Measurements from ENCODE around the gene TNFRSF6B.

Gene TNFRSF6B

DNA sequence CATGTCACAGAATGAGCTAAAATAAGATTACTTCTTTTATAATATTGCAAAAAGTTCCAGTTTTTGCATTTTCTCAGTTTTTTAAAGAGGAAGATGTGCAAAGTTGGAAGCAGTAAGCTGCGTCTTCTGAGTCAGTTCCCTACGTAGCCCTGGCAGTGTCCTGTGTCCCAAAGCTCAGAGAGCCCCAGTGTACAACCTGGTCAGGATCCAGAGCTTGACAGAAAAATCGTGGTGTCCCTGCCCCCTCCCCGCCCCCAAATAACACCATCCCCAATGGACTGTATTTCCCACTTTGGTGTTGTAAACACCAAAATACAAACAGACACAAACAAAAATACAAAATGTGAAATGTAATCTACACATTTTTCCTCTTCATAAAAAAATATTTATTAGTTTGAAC lies 47.7 kb downstream of the TNFRSF6B start:
- Histone ChIP-seq H3K27ac (ENCODE audit: low read depth in 2 of 2, low read length in 2 of 2) (no peak overlapping the region), H3K4me1 (ENCODE audit: control insufficient read depth in 2 of 2, insufficient read depth in 2 of 2, low read length in 2 of 2) (peaks cover 8 to 12% of the 10 kb centered on the region in 2 donors), H3K36me3 (ENCODE audit: control insufficient read depth in 2 of 2, insufficient read depth in 2 of 2, low read length in 2 of 2) (no peaks in the 10 kb centered on the region), H3K9ac (ENCODE audit: low read depth in 1 of 2, low read length in 2 of 2) (no peak overlapping the region), H3K4me3 (ENCODE audit: low read length in 2 of 2) (no peak overlapping the region), H3K27me3 (ENCODE audit: control insufficient read depth in 2 of 2, insufficient read depth in 2 of 2, low read length in 2 of 2) (no peaks in the 10 kb centered on the region), H3K9me3 (ENCODE audit: control insufficient read depth in 2 of 2, low read length in 2 of 2) (no peaks in the 10 kb centered on the region)

DNA sequence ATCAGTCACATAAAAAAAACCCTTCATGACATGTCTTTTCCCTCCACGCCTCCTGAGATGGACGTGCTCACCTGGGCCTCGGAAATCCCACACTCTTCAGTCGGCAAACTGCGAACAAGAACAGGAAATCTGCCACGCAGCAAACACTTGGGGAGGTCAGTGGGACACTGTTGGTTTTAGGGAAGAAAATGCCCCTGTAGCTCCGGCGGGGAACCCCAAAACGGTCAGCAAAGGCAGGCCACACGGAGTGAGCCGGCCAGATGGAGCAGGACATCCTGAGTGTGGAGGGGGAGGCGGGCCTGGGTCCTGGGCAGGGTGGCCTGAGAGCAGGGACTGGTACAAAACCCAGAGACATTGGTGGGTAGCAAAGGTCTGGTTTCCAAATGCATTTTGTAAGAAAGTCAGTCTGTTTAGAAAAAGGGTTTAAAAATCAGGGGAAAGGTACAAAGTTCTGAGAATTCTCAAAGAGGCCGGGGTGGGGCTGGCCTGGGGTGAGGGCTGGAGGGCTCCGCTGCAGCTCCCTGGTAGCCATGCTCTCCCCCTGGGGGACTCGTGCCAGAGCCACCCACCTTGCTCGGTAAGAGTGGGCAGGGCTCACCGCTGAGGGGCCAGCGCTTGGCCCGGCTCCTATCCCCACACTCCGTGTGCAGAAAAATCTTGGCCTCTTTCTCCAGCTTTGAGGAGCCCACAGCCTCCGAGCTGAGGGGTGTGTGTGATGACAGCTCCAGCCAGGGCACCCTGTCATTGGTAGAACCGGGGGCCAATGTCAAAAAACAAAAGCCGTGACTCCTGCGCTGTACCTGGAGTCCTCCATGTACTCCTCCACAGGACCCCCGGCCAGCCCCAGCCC lies 48.3 kb downstream of the TNFRSF6B start:
- Histone ChIP-seq H3K4me3 (ENCODE audit: low read length in 2 of 2) (no peak overlapping the region), H3K9ac (ENCODE audit: low read depth in 1 of 2, low read length in 2 of 2) (no peak overlapping the region), H3K4me1 (ENCODE audit: control insufficient read depth in 2 of 2, insufficient read depth in 2 of 2, low read length in 2 of 2) (peaks cover 8 to 12% of the 10 kb centered on the region in 2 donors), H3K27me3 (ENCODE audit: control insufficient read depth in 2 of 2, insufficient read depth in 2 of 2, low read length in 2 of 2) (no peaks in the 10 kb centered on the region), H3K9me3 (ENCODE audit: control insufficient read depth in 2 of 2, low read length in 2 of 2) (no peaks in the 10 kb centered on the region), H3K27ac (ENCODE audit: low read depth in 2 of 2, low read length in 2 of 2) (no peak overlapping the region), H3K36me3 (ENCODE audit: control insufficient read depth in 2 of 2, insufficient read depth in 2 of 2, low read length in 2 of 2) (no peaks in the 10 kb centered on the region)

DNA sequence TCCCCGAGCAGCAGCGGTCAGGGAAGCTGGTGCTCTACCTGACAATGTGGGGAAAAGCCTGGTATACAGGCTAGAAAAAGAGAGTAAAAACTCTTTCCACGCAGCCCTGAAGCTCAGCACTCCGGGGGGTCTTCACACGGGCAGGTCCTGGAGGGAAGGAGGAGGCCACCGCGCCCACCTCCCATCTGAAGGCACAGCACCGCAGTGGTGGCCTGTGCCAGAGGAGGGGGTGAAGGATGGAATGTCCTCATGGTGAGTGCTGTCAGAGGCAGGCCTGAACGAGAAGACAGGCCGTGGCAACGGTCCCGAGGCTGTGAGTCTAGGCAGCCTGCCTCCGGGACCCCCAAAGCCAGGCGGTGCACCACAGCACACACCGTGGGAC lies 49.0 kb downstream of the TNFRSF6B start:
- Histone ChIP-seq H3K9ac (ENCODE audit: low read depth in 1 of 2, low read length in 2 of 2) (no peak overlapping the region), H3K27ac (ENCODE audit: low read depth in 2 of 2, low read length in 2 of 2) (no peak overlapping the region), H3K9me3 (ENCODE audit: control insufficient read depth in 2 of 2, low read length in 2 of 2) (no peaks in the 10 kb centered on the region), H3K4me1 (ENCODE audit: control insufficient read depth in 2 of 2, insufficient read depth in 2 of 2, low read length in 2 of 2) (peaks cover 8 to 11% of the 10 kb centered on the region in 2 donors), H3K36me3 (ENCODE audit: control insufficient read depth in 2 of 2, insufficient read depth in 2 of 2, low read length in 2 of 2) (no peaks in the 10 kb centered on the region), H3K27me3 (ENCODE audit: control insufficient read depth in 2 of 2, insufficient read depth in 2 of 2, low read length in 2 of 2) (no peaks in the 10 kb centered on the region), H3K4me3 (ENCODE audit: low read length in 2 of 2) (no peak overlapping the region)

GRCh38 chr20:63745961-63746731 lies 49.7 kb downstream of the TNFRSF6B start:
- H3K27ac ChIP-seq (ENCODE audit: low read depth in 2 of 2, low read length in 2 of 2), result no peak overlapping the region
- H3K36me3 ChIP-seq (ENCODE audit: control insufficient read depth in 2 of 2, insufficient read depth in 2 of 2, low read length in 2 of 2), result no peaks in the 10 kb centered on the region
- no peaks in the 10 kb centered on the region for H3K27me3 ChIP-seq (ENCODE audit: control insufficient read depth in 2 of 2, insufficient read depth in 2 of 2, low read length in 2 of 2)
- no peak overlapping the region for H3K4me3 ChIP-seq (ENCODE audit: low read length in 2 of 2)
- no peaks in the 10 kb centered on the region for H3K9me3 ChIP-seq (ENCODE audit: control insufficient read depth in 2 of 2, low read length in 2 of 2)
- H3K9ac ChIP-seq (ENCODE audit: low read depth in 1 of 2, low read length in 2 of 2), result no peak overlapping the region
- peaks cover 4% of the 10 kb centered on the region in 2 donors for H3K4me1 ChIP-seq (ENCODE audit: control insufficient read depth in 2 of 2, insufficient read depth in 2 of 2, low read length in 2 of 2)

GRCh38 chr20:63746751-63747315 lies 50.4 kb downstream of the TNFRSF6B start:
- Histone ChIP-seq H3K36me3 (ENCODE audit: control insufficient read depth in 2 of 2, insufficient read depth in 2 of 2, low read length in 2 of 2) (no peaks in the 10 kb centered on the region), H3K27ac (ENCODE audit: low read depth in 2 of 2, low read length in 2 of 2) (no peak overlapping the region), H3K9me3 (ENCODE audit: control insufficient read depth in 2 of 2, low read length in 2 of 2) (no peaks in the 10 kb centered on the region), H3K4me1 (ENCODE audit: control insufficient read depth in 2 of 2, insufficient read depth in 2 of 2, low read length in 2 of 2) (no peaks in the 10 kb centered on the region), H3K4me3 (ENCODE audit: low read length in 2 of 2) (no peak overlapping the region), H3K9ac (ENCODE audit: low read depth in 1 of 2, low read length in 2 of 2) (no peak overlapping the region), H3K27me3 (ENCODE audit: control insufficient read depth in 2 of 2, insufficient read depth in 2 of 2, low read length in 2 of 2) (no peaks in the 10 kb centered on the region)

- no peaks in the 10 kb centered on the region for H3K9me3 ChIP-seq (ENCODE audit: control insufficient read depth in 2 of 2, low read length in 2 of 2)
- H3K4me3 ChIP-seq (ENCODE audit: low read length in 2 of 2), result no peak overlapping the region
- no peaks in the 10 kb centered on the region for H3K36me3 ChIP-seq (ENCODE audit: control insufficient read depth in 2 of 2, insufficient read depth in 2 of 2, low read length in 2 of 2)
- no peak overlapping the region for H3K27ac ChIP-seq (ENCODE audit: low read depth in 2 of 2, low read length in 2 of 2)
- H3K27me3 ChIP-seq (ENCODE audit: control insufficient read depth in 2 of 2, insufficient read depth in 2 of 2, low read length in 2 of 2), result no peaks in the 10 kb centered on the region
- no peaks in the 10 kb centered on the region for H3K4me1 ChIP-seq (ENCODE audit: control insufficient read depth in 2 of 2, insufficient read depth in 2 of 2, low read length in 2 of 2)
- H3K9ac ChIP-seq (ENCODE audit: low read depth in 1 of 2, low read length in 2 of 2), result no peak overlapping the region
Observed at GRCh38 chr20:63747622-63748069, 51.2 kb downstream of the TNFRSF6B start.

Data from mucosa of rectum (tissue), 2 donors.